Measurements from ENCODE around the gene TXLNB. TPM values are rescaled to one million over a fixed set of nuclear protein-coding genes. Genes with fewer than 3 reads are reported as not detected.

Gene TXLNB
- 1 to 10 TPM in 3 of 6 donors, under 1 TPM in 3; 0.52 to 4.2 (median 0.94) TPM for total RNA-seq

- Histone ChIP-seq H3K9me3 (no peaks in the 10 kb centered on the region), H3K27me3 (no peaks in the 10 kb centered on the region), H3K36me3 (no peaks in the 10 kb centered on the region), H3K4me3 (peak within 1 kb of the TSS in 1 of 4 donors; percentile 21), H3K4me1 (peaks cover 21 to 29% (median 27%) of the 10 kb centered on the region in 4 donors), H3K27ac (peak within 1 kb of the TSS; percentile 65 to 88 (median 82))
- 23 to 42% methylated on average over 13 of the region's 13 CpGs for WGBS, 2 donors
- ATAC-seq (ENCODE audit: low FRiP score in 2 of 2) (peak; percentile 82 to 86), DNase-seq (peak; percentile 76 to 91)
- TF ChIP-seq CTCF (IDR thresholded peaks at IDR 0.05) (peak in 2 of 6 experiments; percentile 8 to 28), POLR2AphosphoS5 (IDR thresholded peaks at IDR 0.05) (peak; percentile 19 to 81), POLR2A (IDR thresholded peaks at IDR 0.05) (peak in 1 of 4 donors; percentile 48), EP300 (IDR thresholded peaks at IDR 0.05) (peak in 1 of 4 donors; percentile 1)
These were observed at the start of gene TXLNB for GRCh38 chr6:139291813-139292619. TXLNB (minus strand) TSS chr6:139291998; CDS start chr6:139288899, 3,099 bp downstream.

GRCh38 chr6:139341060-139341459 is 49.3 kb upstream of the TXLNB start:
- TF ChIP-seq POLR2A (IDR thresholded peaks at IDR 0.05): no peak
- TF ChIP-seq CTCF (IDR thresholded peaks at IDR 0.05): no peak
- no peak for TF ChIP-seq EP300 (IDR thresholded peaks at IDR 0.05)
- TF ChIP-seq POLR2AphosphoS5 (IDR thresholded peaks at IDR 0.05): no peak
- no peaks in the 10 kb centered on the region for H3K27me3 ChIP-seq
- no peak overlapping the region for H3K27ac ChIP-seq
- H3K9me3 ChIP-seq: no peaks in the 10 kb centered on the region
- no peak overlapping the region for H3K4me3 ChIP-seq
- H3K36me3 ChIP-seq: no peaks in the 10 kb centered on the region
- ATAC-seq (ENCODE audit: low FRiP score in 2 of 2): no peak
- 95 to 98% methylated on average over 2 of the region's 2 CpGs for WGBS, 2 donors
- no peak for DNase-seq
- peaks cover 0 to 8% (median 5%) of the 10 kb centered on the region in 4 donors for H3K4me1 ChIP-seq

- WGBS, 2 donors: 52 to 72% methylated on average over 9 of the region's 9 CpGs
- ATAC-seq (ENCODE audit: low FRiP score in 2 of 2) (peak; percentile 26 to 74), DNase-seq (no peak)
- no peaks in the 10 kb centered on the region for H3K9me3 ChIP-seq
- no peak overlapping the region for H3K4me3 ChIP-seq
- no peaks in the 10 kb centered on the region for H3K27me3 ChIP-seq
- peak overlapping the region in 3 of 4 donors; percentile 28 to 58 (median 35) for H3K27ac ChIP-seq
- H3K36me3 ChIP-seq: no peaks in the 10 kb centered on the region
- peaks cover 0 to 16% (median 6%) of the 10 kb centered on the region in 4 donors for H3K4me1 ChIP-seq
- TF ChIP-seq CTCF (IDR thresholded peaks at IDR 0.05): no peak
- peak in 1 of 4 donors; percentile 38 for TF ChIP-seq EP300 (IDR thresholded peaks at IDR 0.05)
- peak in 1 of 2 donors; percentile 59 for TF ChIP-seq POLR2AphosphoS5 (IDR thresholded peaks at IDR 0.05)
These were observed 47.0 kb upstream of the TXLNB start for GRCh38 chr6:139338795-139339194.

- DNase-seq (peak in 1 of 2 donors; percentile 72), ATAC-seq (ENCODE audit: low FRiP score in 2 of 2) (peak in 1 of 2 donors; percentile 58)
- Histone ChIP-seq H3K4me1 (peaks cover 0 to 16% (median 6%) of the 10 kb centered on the region in 4 donors), H3K9me3 (no peaks in the 10 kb centered on the region), H3K27me3 (no peaks in the 10 kb centered on the region), H3K4me3 (no peak overlapping the region), H3K36me3 (no peaks in the 10 kb centered on the region), H3K27ac (peak overlapping the region in 1 of 4 donors; percentile 58)
- TF ChIP-seq CTCF (IDR thresholded peaks at IDR 0.05): no peak
- no peak for TF ChIP-seq POLR2AphosphoS5 (IDR thresholded peaks at IDR 0.05)
- no peak for TF ChIP-seq POLR2A (IDR thresholded peaks at IDR 0.05)
- TF ChIP-seq EP300 (IDR thresholded peaks at IDR 0.05): no peak
- 68% methylated on average over 5 of the region's 5 CpGs for WGBS, 2 donors
These were observed 46.0 kb upstream of the TXLNB start for GRCh38 chr6:139337830-139338229.

Data from upper lobe of left lung (tissue), 6 donors.